HG02970 (cell line): Measurements from ENCODE around the gene CERK.
"Not testable (repeated sequence)": the region's sequence is repeated elsewhere in the genome, so short reads cannot be mapped to it uniquely, and the experiment has no call there.

ENCODE experiments used
- ATAC-seq: cut with Tn5 transposase; IDR thresholded peaks from one replicate; pipeline ENCODE4 v1.9.1; 2021; ENCODE audit warnings: mild to moderate bottlenecking, moderate library complexity, moderate number of reproducible peaks; ENCODE audit not compliant: unreplicated experiment, low FRiP score

Gene CERK

GRCh38 chr22:46634973-46635685 lies 102.9 kb downstream of the CERK start:
- ATAC-seq, result not testable (repeated sequence)
